ENCODE data around the gene IRGC. TPM values are rescaled to one million over a fixed set of nuclear protein-coding genes. Genes with fewer than 3 reads are reported as not detected.

Gene IRGC
- total RNA-seq, 1 donor from 2014 or later, result not detected

DNA sequence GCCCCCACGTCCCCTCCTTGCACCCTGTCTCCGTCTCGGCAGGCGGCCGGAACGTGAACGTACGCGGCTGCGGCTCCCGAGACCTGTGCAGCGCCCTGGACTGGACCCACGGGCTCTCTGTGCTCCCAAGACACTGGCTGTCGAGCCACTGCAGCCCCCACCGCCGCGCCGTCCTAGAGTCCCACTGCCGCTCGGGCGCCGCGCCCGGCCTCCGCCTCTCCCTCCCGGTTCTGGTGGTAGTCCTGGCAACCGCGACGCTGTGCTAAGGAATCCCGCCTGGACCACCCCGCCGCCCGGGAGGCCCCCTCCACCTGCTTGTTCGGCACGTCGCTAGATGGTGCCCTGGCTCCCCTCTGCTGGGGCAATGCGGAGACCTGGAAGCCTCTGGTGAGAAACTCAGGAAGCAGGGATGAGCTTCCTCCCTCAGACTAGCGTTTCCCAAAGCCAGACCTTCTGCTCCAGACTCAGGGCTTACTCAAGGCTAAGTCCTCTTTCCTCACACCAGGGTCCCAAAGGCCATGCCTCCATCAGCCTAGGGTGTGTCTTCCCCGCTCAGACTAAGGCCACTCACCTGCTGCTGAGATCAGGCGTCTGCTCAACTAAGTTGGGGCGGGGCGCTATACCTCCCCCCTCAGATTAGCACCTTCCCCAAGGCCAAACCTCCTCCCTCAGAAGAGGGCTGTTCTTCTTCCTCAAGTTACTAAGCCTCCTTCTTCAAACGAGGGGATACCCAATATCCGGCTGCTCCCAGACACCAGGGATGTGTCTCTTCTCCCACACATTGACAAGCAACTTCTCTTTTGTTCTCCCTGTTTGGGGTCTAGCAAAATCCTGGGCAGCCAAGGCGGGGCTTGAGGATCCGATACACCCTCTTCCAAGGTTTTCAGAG is 16.1 kb upstream of the IRGC start:
- Histone ChIP-seq H3K4me1 (no peaks in the 10 kb centered on the region), H3K27me3 (no peaks in the 10 kb centered on the region), H3K36me3 (no peaks in the 10 kb centered on the region), H3K9me3 (peaks cover 0 to 8% of the 10 kb centered on the region in 2 donors), H3K4me3 (peak overlapping the region in 1 of 2 donors; percentile 45), H3K27ac (peak overlapping the region; percentile 25 to 38)
- intact Hi-C loops (cut with DNase I), result no loop called here
- TF ChIP-seq, protein P1, sequence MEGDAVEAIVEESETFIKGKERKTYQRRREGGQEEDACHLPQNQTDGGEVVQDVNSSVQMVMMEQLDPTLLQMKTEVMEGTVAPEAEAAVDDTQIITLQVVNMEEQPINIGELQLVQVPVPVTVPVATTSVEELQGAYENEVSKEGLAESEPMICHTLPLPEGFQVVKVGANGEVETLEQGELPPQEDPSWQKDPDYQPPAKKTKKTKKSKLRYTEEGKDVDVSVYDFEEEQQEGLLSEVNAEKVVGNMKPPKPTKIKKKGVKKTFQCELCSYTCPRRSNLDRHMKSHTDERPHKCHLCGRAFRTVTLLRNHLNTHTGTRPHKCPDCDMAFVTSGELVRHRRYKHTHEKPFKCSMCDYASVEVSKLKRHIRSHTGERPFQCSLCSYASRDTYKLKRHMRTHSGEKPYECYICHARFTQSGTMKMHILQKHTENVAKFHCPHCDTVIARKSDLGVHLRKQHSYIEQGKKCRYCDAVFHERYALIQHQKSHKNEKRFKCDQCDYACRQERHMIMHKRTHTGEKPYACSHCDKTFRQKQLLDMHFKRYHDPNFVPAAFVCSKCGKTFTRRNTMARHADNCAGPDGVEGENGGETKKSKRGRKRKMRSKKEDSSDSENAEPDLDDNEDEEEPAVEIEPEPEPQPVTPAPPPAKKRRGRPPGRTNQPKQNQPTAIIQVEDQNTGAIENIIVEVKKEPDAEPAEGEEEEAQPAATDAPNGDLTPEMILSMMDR (IDR thresholded peaks at IDR 0.05), result no peak
- DNase-seq (ENCODE audit: low spot score in 2 of 2), result no peak

DNA sequence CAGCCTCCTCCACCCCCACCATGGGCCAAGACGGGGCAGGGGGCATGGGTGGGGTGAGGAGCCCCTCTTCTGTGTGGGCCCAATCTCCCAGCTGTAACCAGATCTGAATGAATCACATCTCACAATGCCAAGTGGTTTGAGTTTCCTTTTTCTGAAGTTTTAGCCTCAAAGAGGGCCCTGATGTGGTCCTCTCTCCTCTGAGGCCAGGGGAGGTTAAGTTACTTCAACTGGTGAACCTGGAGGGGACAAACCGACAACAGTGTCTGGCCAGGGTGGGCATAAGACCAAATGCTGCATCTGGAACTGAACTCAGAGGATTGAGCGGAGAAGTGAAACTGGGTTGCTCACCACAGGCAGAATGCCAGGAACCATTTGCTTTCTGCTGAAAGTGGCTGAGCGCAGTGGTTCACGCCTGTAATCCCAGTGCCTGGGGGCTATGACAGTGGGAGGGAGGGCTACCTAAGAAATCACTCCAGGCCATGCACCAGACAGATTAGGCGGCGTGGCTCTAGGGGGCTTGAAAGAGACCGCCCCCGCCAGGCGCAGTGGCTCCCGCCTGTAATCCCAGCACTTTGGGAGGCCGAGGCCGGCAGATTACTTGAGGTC is 15.4 kb upstream of the IRGC start:
- peak overlapping the region; percentile 25 to 38 for H3K27ac ChIP-seq
- TF ChIP-seq, protein P1 (IDR thresholded peaks at IDR 0.05), result no peak
- H3K4me3 ChIP-seq, result peak overlapping the region in 1 of 2 donors; percentile 33
- DNase-seq (ENCODE audit: low spot score in 2 of 2), result no peak
- no peaks in the 10 kb centered on the region for H3K27me3 ChIP-seq
- peaks cover 0 to 8% of the 10 kb centered on the region in 2 donors for H3K9me3 ChIP-seq
- no peaks in the 10 kb centered on the region for H3K36me3 ChIP-seq
- intact Hi-C loops (cut with DNase I), result no loop called here
- H3K4me1 ChIP-seq, result no peaks in the 10 kb centered on the region

DNA sequence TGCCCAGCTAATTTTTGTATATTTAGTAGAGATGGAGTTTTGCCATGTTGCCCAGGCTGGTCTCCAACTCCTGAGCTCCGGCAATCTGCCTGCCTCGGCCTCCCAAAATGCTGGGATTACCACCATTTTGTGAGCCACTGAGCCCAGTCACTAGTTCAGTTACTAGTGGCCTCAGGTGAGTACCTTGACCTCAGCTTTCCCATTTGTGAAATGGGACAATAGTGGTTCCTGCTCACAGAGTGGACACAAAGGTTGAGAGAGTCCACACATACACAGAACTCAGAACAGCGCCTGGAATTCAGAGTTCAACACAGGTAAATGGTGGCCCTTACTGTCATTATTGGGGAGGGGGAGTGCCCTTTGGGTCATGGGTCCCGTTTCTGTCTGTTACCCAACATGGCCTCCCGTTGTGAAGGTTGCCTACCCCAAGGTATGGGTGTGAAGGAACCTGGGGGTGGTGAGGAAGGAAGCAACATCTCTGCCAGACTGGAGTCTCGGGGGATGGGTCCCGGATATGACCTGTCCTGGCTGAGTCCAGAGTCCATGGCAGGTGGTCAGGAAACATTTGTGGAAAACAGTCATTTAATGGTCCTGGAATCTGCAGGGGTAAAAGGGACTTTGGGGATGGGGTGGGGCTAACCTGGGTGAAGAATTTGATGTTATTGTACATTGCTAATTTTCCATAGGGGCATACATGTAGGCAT is 11.7 kb upstream of the IRGC start:
- DNase-seq (ENCODE audit: low spot score in 2 of 2), result no peak
- no peak overlapping the region for H3K27ac ChIP-seq
- TF ChIP-seq, protein P1 (IDR thresholded peaks at IDR 0.05), result no peak
- no peaks in the 10 kb centered on the region for H3K4me1 ChIP-seq
- no peaks in the 10 kb centered on the region for H3K27me3 ChIP-seq
- no peaks in the 10 kb centered on the region for H3K9me3 ChIP-seq
- no peaks in the 10 kb centered on the region for H3K36me3 ChIP-seq
- intact Hi-C loops (cut with DNase I), result no loop called here
- no peak overlapping the region for H3K4me3 ChIP-seq

DNA sequence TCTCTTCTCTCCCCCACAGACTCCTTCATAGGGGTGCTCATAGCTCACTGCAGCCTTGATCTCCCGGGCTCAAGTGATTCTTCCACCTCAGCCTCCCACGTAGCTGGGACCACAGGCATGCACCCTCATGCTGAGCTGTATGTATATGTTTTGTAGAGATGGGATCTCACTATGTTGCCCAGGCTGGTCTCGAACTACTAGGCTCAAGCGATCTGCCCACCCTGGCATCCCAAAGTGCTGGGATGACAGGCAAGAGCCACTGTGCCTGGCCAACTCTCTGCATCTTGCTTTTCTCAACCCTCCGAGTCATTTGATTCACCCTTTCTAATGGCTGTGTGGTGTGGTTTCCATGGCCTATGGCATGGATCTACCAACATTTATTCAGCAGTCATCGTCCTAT is 10.1 kb upstream of the IRGC start:
- H3K4me1 ChIP-seq, result no peaks in the 10 kb centered on the region
- H3K36me3 ChIP-seq, result no peaks in the 10 kb centered on the region
- no peak overlapping the region for H3K4me3 ChIP-seq
- no peaks in the 10 kb centered on the region for H3K27me3 ChIP-seq
- no peak overlapping the region for H3K27ac ChIP-seq
- TF ChIP-seq, protein P1 (IDR thresholded peaks at IDR 0.05), result no peak
- intact Hi-C loops (cut with DNase I), result no loop called here
- no peak for DNase-seq (ENCODE audit: low spot score in 2 of 2)
- H3K9me3 ChIP-seq, result no peaks in the 10 kb centered on the region

DNA sequence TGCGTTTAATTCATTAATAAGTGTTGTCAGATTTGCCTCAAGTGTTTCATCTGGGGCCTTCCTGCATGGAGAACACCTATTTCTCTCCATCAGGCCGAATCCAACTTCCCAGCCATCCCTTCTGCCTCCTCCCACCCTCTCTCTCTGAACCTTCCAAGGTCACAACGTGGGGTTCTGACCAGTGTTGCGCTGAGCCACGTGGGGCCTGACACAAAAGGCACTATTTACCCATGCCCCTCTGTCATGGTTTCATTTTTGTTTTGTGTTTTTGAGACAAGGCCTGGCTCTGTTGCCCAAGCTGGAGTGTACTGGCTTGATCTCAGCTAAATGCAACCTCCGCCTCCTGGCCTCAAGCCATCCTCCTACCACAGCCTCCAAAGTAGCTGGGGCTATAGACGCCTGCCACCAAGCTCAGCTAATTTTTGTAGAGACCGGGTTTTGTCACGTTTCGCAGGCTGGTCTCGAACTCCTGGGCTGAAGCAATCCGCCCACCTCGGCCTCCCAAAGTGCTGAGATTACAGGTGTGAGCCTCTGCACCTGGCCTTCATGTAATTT is 8.6 kb upstream of the IRGC start:
- intact Hi-C loops (cut with DNase I), result no loop called here
- DNase-seq (ENCODE audit: low spot score in 2 of 2), result no peak
- no peaks in the 10 kb centered on the region for H3K36me3 ChIP-seq
- H3K27me3 ChIP-seq, result no peaks in the 10 kb centered on the region
- H3K27ac ChIP-seq, result no peak overlapping the region
- H3K4me1 ChIP-seq, result no peaks in the 10 kb centered on the region
- no peak overlapping the region for H3K4me3 ChIP-seq
- TF ChIP-seq, protein P1 (IDR thresholded peaks at IDR 0.05), result no peak
- H3K9me3 ChIP-seq, result no peaks in the 10 kb centered on the region

Measured in ascending aorta (tissue), 2 donors.